K562 (cell line): Measurements from ENCODE around the gene RANBP3. TPM values are rescaled to one million over a fixed set of nuclear protein-coding genes. Genes with fewer than 3 reads are reported as not detected.
A peak's percentile ranks its signal among the peaks of the same experiment; 100 is the strongest.

ENCODE experiments used
- GTF2F1 ChIP-seq: IDR thresholded peaks from 2 replicates; pipeline ENCODE4 v1.6.1; 2011; ENCODE audit warnings: low read depth, low read length, improper control_type of control experiment
- KDM5B ChIP-seq: fragments of 200-600 bp; sonication (generic); IDR thresholded peaks from 2 replicates; pipeline ENCODE4 v1.6.1; 2012; ENCODE audit warnings: low read depth, mild to moderate bottlenecking, moderate library complexity, low read length, control low read depth, inconsistent platforms; ENCODE audit not compliant: insufficient replicate concordance
- PCBP1 ChIP-seq: fragments of 200-400 bp; formaldehyde crosslinking; IDR thresholded peaks from 2 replicates; pipeline ENCODE4 v1.6.1; 2018; ENCODE audit warnings: mild to moderate bottlenecking, low read depth, low read length; ENCODE audit not compliant: poor library complexity, severe bottlenecking
- REST ChIP-seq, 2 experiments: fragments of 450-650 bp; formaldehyde crosslinking in 1 of 2; IDR thresholded peaks; 2 replicates each; pipeline versions ENCODE4 v1.4.0 to v1.6.1; 2014 to 2020; ENCODE audit warnings: mild to moderate bottlenecking in 2 of 2, borderline replicate concordance in 1 of 2, low read depth in 1 of 2
- TBL1XR1 ChIP-seq, 2 experiments: IDR thresholded peaks; 2 replicates each; pipeline ENCODE4 v1.6.1; 2012; ENCODE audit warnings: improper control_type of control experiment in 2 of 2, low read length in 2 of 2, mild to moderate bottlenecking in 1 of 2
- polyA plus RNA-seq, 8 experiments: library from polyadenylated mRNA; depleted of rRNA in 4 of 8; stranded (reverse) in 5 of 8; unstranded in 3 of 8; fragments of >200 nt; fragmentation: Nextera tagmentation in 2 of 8; fragmentation: Illumina TruSeq in 1 of 8; extraction: Ambion mirVana in 2 of 8; extraction: Trizol in 1 of 8; gene quantifications; 2 replicates each; pipeline versions ENCODE4 v1.2.1 to v1.2.3, GENCODE V29; 2011 to 2014; ENCODE audit warnings: inconsistent platforms in 1 of 8, missing spikeins in 1 of 8
- total RNA-seq, 7 experiments: library from RNA; depleted of rRNA in 6 of 7; stranded (reverse); fragments of >200 nt in 6 of 7; fragmentation: Illumina TruSeq in 2 of 7; extraction: Trizol in 2 of 7; gene quantifications; 2 replicates each; pipeline versions ENCODE4 v1.2.1 to v1.2.3, GENCODE V29; 2011 to 2021; ENCODE audit warnings: low replicate concordance in 1 of 7
- TF ChIP-seq, protein P1 (sequence below): fragments of 200-800 bp; sonication (Bioruptor generic); IDR thresholded peaks from 2 replicates; pipeline ENCODE4 v1.6.1; 2017; ENCODE audit warnings: missing genetic modification characterization, missing compliant biosample characterization
- TF ChIP-seq, protein P2 (sequence below): sonication (generic); formaldehyde crosslinking; IDR thresholded peaks from 2 replicates; pipeline ENCODE4 v1.8.0; 2022; ENCODE audit warnings: mild to moderate bottlenecking, missing genetic modification reagents

Gene RANBP3
- total and polyA plus RNA-seq, 9 of the 15 experiments (the other 6 are each of a cell fraction or from before 2014, with no cell fraction given): 0.90 to 95.1 (median 63.2) TPM

GRCh38 chr19:5903624-5904351 is 74.2 kb downstream of the RANBP3 start, which contains the start of gene NDUFA11 (continued):
- no peak for TF ChIP-seq REST (IDR thresholded peaks at IDR 0.05; ENCODE audit: borderline replicate concordance)
- 0 out of 2 replicates have a peak, but pooled peaks have one; percentile 25 for TF ChIP-seq REST (CRISPR knock-in tag; IDR thresholded peaks at IDR 0.05; ENCODE audit: low read depth)
- TF ChIP-seq, protein P1, sequence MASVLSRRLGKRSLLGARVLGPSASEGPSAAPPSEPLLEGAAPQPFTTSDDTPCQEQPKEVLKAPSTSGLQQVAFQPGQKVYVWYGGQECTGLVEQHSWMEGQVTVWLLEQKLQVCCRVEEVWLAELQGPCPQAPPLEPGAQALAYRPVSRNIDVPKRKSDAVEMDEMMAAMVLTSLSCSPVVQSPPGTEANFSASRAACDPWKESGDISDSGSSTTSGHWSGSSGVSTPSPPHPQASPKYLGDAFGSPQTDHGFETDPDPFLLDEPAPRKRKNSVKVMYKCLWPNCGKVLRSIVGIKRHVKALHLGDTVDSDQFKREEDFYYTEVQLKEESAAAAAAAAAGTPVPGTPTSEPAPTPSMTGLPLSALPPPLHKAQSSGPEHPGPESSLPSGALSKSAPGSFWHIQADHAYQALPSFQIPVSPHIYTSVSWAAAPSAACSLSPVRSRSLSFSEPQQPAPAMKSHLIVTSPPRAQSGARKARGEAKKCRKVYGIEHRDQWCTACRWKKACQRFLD (CRISPR knock-in tag): peak; percentile 66; the same call in 1 of the 2 replicates
- no peak; a peak in 1 of 4 replicates for TF ChIP-seq TBL1XR1 (IDR thresholded peaks at IDR 0.05; ENCODE audit: low read length in 2 of 2)
- no peak for TF ChIP-seq GTF2F1
- peak; percentile 85 for TF ChIP-seq KDM5B
- TF ChIP-seq, protein P2, sequence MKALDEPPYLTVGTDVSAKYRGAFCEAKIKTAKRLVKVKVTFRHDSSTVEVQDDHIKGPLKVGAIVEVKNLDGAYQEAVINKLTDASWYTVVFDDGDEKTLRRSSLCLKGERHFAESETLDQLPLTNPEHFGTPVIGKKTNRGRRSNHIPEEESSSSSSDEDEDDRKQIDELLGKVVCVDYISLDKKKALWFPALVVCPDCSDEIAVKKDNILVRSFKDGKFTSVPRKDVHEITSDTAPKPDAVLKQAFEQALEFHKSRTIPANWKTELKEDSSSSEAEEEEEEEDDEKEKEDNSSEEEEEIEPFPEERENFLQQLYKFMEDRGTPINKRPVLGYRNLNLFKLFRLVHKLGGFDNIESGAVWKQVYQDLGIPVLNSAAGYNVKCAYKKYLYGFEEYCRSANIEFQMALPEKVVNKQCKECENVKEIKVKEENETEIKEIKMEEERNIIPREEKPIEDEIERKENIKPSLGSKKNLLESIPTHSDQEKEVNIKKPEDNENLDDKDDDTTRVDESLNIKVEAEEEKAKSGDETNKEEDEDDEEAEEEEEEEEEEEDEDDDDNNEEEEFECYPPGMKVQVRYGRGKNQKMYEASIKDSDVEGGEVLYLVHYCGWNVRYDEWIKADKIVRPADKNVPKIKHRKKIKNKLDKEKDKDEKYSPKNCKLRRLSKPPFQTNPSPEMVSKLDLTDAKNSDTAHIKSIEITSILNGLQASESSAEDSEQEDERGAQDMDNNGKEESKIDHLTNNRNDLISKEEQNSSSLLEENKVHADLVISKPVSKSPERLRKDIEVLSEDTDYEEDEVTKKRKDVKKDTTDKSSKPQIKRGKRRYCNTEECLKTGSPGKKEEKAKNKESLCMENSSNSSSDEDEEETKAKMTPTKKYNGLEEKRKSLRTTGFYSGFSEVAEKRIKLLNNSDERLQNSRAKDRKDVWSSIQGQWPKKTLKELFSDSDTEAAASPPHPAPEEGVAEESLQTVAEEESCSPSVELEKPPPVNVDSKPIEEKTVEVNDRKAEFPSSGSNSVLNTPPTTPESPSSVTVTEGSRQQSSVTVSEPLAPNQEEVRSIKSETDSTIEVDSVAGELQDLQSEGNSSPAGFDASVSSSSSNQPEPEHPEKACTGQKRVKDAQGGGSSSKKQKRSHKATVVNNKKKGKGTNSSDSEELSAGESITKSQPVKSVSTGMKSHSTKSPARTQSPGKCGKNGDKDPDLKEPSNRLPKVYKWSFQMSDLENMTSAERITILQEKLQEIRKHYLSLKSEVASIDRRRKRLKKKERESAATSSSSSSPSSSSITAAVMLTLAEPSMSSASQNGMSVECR (CRISPR knock-in tag): peak; percentile 77
- TF ChIP-seq PCBP1: peak; percentile 39
